Fibroblast of skin of right quadriceps (primary cell): Measurements from ENCODE around the gene NAXE.
A peak's percentile ranks its signal among the peaks of the same experiment; 100 is the strongest.
"Not testable (repeated sequence)": the region's sequence is repeated elsewhere in the genome, so short reads cannot be mapped to it uniquely, and the experiment has no call there.

ENCODE experiments used
- DNase-seq: peaks from one replicate; pipeline ENCODE4 v3.0.0-alpha.2; 2013

NAXE gene

DNA sequence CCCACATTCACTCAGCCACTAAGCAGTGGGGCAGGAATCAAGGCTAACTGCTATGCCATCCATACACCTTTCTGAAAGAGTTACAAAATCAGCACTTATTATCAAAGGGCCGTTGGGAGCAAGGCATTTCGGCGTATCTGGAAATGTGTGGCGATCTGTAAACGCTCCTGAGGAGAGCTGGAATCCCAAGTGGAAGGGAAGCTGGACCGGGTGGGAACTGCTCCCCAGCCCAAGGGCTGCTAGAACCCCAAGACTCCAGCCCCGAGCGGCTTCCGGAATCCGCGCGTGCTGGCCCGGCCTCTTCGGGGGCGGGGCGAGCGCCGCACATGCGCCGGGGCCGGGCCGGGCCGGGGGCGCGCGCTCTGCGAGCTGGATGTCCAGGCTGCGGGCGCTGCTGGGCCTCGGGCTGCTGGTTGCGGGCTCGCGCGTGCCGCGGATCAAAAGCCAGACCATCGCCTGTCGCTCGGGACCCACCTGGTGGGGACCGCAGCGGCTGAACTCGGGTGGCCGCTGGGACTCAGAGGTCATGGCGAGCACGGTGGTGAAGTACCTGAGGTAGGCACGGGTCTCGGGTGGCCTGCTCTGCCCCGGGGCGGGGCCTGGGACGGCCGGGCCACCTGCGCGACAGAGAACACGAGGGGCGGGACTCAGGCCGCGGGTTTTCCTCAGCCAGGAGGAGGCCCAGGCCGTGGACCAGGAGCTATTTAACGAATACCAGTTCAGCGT lies at the start of gene NAXE:
TSS of gene NAXE (plus strand) at position 345 of the 726 bp plus-strand sequence. CDS start at position 374, 29 bp downstream.
- DNase-seq, result peak; percentile 58

DNA sequence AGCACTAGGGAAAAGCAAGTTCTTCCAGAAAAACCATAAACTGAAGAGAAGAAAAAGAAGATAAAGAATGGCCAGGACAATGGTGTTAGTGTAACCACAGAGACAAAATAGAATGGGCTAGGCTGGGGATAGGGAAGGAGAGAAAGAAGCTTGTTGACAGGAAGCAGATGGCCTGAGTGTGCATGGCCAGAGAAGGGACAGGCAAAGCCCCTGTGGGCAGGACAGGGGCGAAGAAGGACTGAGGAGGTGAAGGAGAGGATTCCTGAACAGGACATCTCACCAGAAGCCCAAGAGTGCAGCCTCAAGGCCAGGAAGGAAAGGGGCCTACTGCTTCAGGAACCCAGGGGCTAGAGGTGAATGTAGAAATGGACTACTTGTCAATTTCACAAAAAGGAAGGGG lies 48.5 kb upstream of the NAXE start:
- no peak for DNase-seq

DNA sequence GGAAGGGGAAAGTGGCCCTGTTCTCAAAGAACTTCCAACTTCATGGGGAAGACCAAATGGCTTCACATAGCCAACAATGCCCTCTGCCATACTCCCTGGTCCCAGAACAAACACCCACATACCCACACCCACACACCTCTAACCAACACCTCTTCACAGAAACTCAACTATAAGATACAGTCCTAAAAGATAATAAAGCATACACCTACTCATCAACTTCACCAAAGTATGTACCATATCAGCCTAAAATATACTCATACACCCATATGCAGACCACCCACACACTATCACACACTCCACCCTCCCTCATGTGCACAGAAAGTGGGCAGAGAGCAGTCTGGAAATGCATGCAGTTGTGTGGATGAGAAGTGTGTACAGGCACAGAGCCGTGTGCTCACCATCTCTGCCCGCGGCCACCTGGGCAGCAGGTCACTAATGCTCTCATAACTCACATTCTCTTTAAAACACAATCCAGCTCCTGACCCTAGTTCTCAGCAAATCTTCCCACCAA lies 46.9 kb upstream of the NAXE start:
- no peak for DNase-seq

DNA sequence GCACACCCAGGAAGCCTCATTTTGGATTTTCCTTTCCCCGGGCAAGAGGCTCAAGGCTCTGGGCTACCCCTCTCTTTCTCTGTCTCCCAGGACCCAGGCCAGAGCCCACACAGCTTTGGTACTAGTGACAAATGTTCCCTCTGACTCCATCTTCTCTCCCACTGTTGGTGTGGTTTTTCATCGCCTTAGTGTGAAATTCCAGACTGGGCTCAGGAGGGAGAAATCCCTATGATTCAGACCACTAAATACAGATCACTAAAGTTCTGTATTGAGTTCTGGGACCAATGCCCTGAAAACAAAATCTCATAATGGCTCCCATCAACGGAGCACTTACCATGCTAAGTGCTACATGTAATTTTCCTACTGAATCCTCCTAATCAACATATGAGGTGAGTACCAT lies 45.3 kb upstream of the NAXE start:
- DNase-seq, result no peak

DNA sequence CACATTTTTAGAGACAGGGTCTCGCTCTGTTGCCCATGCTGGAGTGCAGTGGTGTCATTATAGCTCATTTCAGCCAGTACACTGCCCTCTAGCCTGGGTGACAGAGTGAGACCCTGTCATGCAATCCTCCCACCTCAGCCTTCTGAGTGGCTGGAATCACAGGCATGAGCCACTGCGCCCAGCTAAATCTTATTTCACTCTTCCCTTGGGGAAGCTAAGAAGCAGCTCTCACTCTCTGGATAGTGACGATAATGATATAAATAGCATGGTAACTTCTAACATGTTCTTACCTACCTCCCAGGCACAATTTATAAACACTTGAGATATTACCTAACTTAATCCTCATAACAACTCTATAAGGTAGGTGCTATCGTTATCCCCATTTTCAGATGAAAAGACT lies 44.1 kb upstream of the NAXE start:
- no peak for DNase-seq

DNA sequence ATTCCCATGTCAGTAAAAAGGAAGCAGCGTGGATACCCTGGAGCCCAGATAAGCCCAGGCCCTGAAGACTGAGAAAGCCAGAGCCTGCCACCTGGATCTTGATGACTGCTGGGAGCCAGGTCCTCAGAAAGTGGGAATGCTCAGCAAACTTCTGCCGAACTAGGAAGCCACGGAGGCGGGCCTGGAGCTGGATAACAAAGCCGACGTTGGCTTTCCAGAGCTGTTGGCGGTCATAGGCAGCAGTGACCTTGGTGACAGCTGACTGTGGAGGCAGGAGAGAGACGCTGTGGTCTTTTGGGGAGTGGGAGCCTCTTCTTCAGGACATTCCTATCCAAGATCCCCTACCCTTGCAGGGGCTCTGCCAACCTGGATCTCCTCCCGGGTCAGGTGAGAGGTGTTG lies 43.6 kb upstream of the NAXE start:
- DNase-seq, result no peak

DNA sequence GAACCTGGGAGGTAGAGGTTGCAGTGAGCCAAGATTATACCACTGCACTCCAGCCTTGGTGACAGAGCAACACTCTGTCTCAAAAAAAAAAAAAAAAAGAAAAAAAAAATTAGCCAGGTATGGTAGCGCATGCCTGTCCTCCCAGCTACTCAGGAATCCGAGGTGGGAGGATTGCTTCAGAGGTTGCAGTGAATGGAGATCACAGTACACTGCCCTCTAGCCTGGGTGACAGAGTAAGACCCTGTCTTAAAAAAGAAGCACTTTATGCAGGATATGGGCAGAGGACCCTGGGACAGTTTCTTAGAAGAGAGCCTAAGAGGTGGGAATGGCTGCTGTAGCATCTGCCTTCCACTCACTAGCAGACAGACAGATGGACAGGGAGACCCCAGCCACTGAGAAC lies 42.2 kb upstream of the NAXE start:
- DNase-seq, result no peak

DNA sequence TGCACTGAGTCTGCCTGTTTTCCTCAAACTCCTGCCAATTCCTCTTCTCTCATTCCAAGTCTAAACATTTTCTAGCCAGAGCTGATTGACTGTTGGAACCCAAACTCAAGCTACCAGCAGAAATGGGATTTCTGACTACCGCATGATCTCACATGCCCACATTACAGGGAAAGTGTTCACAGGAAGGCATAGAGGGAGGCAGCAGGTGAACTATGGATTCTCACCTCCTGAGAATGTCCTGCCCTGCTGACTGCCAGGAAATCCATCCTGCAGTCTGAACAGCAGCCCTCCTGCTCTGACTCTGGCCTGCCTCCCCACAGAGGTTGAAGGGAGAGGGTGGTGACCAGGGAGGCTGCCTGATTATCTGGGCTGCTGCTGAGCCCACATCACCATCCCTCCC lies 41.7 kb upstream of the NAXE start:
- no peak for DNase-seq

DNA sequence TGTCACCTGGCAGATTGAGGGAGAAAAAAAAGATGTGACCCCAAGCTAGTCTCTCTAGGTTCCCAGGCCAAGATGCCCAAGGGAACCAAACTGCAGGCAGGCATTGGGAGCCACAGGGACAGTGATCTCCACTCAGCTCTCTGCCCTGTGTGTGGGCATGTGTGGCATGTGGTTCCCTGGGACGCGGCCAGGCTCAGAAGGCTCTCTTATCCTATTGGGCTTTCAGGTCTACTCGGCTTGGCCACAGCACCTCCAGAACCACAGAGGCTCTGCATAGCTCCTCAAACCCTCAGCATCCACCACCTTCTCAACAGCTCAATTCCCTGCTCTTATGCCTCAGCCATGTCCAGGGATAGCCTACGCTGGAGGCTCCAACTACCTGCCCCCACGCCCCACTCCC lies 41.2 kb upstream of the NAXE start:
- DNase-seq, result no peak

DNA sequence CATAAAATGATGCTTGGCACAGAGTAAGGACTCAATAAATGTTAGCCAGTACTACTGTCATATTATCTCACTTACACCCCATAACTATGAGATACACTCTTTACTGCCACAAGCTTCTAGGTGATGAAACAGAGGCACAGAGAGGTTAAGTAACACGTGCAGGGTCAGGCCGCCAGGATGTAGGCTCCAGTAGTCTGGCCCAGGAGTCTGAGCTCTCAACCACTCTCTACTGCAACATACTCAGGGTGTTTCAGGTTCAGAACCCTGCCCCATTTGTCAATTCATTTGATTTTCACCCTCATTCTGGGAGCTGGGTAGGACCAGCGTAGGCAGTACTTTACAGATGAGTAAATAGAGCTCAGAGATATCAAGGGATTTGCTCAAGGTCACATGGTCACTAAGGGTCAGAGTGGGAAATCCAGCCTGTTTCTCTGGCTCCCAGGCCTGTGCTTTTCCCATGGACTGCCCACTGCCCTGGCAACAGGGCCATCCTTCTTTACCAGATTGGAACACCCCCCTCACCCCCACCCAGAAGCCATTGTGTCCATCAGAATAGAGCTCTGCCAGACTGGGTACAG lies 40.4 kb upstream of the NAXE start:
- DNase-seq, result no peak

DNA sequence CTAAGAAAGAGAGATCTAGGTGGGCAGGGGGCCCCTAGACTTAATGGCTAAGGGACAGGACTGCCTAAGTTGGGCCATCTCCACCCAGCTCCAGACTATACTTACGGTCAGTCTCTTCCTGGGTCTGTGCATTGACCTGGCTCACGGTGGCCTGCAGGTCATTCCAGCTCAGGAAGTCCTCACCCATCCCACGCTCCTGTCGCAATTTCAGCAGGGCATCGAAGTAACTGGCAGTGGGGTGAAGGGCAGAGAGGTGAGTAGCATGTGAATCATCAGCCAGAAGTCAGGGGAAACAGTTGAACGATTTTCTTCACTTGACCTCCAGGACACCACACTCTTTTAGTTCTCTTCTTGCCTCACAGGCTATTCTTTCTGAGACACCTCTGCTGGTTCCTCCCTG lies 39.7 kb upstream of the NAXE start:
- no peak for DNase-seq

DNA sequence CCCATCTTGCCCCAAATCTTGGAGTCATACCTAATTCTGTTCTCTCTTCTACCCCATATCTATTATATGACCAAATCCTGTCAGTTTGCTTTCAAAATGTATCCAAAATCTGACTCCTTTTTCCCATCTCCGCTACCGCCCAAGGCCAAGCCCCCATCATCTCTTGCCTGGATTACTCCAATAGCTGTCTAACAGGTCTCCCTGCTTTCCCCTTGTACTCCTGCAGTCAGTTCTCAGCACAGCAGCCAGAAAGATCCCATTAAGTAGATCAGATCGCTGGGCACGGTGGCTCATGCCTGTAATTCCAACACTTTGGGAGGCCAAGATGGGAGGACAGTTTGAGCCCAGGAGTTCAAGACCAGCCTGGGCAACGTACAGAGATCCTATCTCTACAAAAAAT lies 39.1 kb upstream of the NAXE start:
- no peak for DNase-seq

DNA sequence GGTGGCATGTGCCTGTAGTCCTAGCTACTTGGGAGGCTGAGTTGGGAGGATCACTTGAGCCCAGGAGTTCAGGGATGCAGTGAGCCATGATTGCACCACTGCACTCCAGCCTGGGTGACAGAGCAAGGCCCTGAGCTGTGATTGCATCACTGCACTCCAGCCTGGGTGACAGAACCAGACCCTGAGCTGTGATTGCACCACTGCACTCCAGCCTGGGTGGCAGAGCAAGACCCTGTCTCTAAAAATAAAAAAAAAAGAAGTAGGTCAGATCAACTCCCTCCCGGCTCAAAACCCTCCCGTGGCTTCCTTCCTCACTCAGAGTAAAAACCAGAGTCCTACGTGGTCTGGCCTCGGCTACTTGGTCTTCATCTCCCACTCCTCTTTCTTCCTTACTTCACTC lies 38.6 kb upstream of the NAXE start:
- not testable (repeated sequence) for DNase-seq

DNA sequence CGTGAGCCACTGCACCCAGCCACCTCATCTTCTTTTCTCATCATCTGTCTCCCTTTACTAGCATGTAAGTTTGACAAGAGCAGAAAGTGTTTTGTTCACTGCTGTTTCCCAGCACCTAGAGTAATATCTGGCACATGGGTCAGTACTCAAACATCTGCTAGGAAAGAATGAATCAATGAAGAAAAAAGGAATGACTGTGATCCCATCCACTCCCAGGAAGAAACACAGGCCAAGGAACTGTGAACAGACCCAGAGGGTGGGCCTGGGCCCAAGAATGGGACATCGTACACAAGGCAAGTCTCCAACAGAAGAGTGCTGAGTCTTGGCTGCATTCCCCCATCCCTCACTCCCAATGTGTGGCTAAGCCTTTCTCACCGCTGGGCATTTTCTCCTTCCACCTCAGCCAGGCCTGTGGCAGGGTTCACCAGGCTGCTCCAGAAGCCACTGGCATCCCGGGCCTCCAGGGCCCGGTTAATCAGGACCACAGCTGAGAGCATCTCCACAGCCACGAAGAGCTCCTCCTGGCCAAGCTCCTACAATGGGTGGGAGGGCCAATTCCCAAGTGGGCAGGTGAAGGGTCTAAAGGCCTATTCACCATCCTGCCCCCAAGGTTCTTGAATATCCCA lies 37.6 kb upstream of the NAXE start:
- DNase-seq, result no peak

DNA sequence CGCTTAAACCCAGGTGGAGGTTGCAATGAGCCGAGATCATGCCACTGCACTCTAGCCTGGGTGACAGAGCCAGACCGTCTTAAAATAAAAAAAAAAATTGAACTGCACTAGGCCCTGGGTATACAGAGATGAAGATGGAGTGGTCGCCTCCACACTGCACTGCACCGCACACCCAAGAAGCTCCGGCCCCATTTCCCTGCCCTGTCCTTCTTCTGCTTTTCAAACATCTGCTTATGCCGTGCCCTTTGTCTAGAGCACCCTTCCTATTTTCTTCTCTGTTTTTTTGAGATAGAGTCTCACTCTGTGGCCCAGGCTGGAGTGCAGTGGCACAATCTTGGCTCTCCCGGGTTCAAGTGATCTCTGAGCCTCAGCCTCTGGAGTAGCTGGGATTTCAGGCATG lies 36.6 kb upstream of the NAXE start:
- no peak for DNase-seq

DNA sequence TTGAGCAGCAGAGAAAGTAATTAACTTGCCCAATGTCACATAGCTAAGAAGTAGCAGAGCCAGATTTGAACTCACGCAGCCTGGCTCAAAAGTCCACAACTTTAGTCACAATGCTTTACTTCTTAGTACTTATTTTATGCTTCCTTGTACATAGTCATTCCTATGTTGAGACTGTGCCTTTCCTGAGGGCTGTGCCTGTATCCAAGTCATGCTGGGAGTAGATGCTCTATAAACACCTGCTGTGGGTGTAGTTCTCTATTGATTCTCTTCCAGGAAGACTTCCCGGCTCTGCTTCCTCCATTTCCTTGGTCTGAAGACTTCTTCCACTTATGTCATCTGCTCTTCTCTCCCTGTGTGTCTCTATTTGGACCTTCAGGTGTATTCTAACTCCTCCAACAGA lies 35.9 kb upstream of the NAXE start:
- no peak for DNase-seq

DNA sequence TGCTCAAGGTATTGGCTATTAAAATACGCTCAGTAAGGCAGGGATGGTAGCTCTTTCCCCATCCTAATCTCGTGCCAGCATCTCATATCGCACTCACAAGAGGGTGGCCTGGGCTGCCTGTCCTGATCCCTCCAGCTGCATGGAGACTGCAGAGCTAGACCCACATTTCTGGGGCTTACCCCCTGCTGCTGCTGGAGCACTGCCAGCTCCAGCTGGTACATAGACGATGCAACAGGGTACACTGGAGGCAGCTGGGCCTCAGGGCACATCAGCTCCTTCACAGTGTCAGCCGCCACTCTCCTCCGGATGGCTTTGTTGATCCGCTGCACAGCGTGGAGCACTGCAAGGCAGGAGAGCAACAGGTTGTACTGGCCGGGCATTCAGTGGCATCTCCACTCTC lies 35.2 kb upstream of the NAXE start:
- no peak for DNase-seq

DNA sequence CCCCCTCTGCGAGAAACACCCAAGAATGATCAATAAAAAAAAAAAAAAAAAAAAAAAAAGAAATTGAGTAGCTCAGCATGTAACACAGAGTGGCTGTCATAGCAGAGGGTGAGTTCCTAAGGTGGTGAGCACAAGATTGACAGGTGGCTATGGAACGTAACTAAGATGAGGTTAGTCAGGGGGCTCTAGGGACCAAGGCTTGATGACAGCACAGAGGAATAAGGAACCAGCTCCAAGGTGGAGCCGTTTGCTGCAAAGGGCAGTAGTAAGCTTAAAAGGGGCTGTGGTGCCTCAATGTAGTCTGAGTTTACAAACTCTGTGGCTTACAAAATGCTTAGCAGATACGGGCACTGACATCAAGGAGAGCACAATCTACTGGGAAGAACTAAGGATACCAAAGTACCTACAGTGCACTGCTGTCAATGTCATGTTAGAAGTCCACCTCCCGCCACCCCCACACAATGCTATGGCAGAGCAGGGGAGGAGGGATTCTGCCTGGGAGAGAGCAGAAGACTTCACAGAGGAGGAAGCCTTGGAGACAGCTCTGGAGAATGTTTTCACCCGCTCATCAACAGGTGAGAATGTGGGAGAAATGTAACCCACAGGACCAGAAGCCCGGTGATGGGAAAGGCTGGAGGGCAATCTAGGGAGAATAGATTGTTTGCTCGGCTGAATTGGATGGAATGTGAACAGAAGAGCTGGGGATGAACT lies 32.3 kb upstream of the NAXE start:
- DNase-seq, result no peak

DNA sequence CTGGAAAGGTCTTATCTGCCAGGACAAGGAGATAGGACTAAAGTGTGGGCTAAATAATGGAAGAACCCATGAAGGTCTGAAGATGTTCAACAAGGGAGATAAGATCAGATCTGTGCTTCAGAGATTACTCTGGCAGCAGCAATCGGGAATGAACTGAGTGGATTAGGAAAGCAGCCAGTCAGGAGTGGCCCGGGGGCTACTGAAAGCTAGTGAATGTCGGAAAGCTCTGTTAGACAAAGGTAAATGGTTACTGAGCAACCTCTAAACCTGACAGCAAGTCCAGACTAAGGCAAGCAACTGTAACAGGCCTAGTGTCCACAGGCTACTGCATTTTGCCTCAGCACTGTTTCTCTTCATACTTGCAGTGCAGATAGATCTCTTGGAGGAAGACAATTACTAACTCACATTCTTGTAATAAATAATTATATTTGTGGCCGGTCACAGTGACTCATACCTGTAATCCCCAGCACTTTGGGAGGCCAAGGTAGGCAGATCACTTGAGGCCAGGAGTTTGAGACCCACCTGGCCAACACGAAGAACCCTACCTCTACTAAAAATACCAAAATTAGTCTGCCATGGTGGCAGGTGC lies 31.7 kb upstream of the NAXE start:
- DNase-seq, result no peak

DNA sequence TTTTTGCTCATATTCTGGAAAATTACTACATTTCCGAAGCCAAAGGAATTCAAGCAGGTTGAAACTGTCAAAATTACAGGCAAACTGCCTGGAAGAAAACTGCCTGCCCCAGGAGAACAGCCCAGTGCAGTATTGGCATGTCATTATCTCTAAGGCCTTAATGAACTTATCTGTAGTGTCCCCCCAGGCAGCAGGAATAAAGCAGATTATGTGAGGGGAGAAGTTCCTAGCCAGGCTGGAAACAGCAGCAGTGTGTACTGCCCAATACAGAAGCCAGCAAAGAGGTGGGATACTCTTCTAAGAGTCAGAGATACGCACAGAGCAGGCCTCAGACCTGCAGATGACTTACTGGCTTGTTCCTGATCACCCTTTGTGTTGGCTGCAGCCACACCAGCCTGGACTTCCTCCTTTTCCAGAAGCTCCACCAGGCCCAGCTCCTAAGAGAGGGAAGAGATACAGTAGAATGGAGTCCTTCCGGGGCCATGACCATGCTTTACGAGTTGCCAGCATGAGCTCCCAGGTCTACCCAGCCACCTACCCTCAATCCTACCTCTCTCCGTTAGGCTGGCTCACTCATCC lies 30.9 kb upstream of the NAXE start:
- no peak for DNase-seq

DNA sequence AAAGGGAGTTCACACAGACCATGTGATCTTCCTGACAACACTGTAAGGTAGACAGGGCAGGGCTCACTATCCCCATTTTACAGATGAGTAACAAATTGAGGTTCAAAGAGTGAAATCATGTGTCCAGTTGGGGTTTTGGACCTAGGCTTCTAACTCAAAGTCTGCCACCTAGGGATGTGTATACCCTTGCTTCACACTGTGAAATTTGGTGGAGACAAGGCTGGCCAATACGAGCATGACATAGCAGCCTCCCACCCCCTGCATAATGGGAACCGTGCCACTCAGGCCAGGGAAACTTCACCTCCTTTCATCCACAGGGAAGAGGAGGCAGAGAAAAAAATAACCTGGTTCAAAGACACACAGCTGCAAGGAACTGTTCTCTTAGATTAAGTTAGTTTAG lies 26.1 kb upstream of the NAXE start:
- no peak for DNase-seq

DNA sequence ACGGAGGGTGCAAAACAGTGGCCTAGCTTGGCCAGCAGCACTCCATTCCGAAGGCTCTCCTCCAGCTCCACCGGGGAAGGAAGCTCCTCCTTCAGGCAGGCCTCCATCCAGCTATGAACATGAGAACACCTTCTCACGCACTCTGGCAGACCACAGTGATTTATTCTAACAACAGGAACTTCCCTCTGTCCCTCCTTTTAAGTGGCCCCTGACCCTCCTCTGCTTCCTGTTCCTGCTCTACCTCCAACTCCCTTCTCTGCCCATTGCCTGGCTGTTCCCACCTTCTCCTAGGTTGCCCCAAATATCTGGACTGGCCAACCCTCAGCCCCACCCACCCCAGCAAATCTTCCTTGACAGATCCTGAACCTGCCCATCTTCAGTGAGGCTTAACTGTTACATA lies 25.1 kb upstream of the NAXE start:
- no peak for DNase-seq

DNA sequence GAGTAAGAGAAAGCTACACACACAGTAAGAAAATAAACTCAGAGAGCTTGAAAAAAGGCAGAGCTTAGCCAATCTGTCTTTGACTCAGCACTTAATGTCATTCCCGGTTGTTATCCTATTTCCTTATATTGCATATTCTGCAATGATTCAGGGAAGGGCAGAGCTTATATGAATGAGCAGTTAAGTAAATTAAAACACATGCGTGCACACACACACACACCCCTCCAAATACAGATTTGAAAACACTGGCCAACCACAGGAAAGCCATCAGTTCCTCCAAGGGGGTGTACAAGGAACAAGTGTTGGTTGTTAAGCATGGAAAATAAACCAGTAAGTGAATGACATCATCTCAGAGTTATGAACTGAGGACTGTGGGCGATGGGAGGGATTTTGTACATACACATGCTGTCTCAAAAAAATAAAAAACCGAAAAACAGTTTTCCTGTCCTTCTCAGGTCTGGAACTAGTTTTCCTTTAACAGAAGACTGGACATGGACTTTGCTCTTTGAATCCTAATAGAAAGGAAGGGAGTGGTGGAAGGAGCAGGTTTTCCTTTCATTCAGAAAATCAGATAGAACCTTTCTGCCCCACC lies 20.2 kb upstream of the NAXE start:
- peak; percentile 94 for DNase-seq
